Mucosa of rectum (tissue), 2 donors: ENCODE data around the gene SH3PXD2B.
A peak's percentile ranks its signal among the peaks of the same experiment; 100 is the strongest.
"Not testable (repeated sequence)": the region's sequence is repeated elsewhere in the genome, so short reads cannot be mapped to it uniquely, and the experiment has no call there.

ENCODE experiments used
- H3K27ac ChIP-seq, 2 donors: one replicate each; pipeline ENCODE4 v1.7.0; 2013; ENCODE audit warnings: inconsistent platforms in 2 of 2, low read depth in 2 of 2, low read length in 2 of 2
- H3K27me3 ChIP-seq, 2 donors: one replicate each; pipeline ENCODE4 v1.7.0; 2013; ENCODE audit warnings: low read length in 2 of 2; ENCODE audit not compliant: control insufficient read depth in 2 of 2, insufficient read depth in 2 of 2
- H3K36me3 ChIP-seq, 2 donors: one replicate each; pipeline ENCODE4 v1.7.0; 2013; ENCODE audit warnings: low read length in 2 of 2; ENCODE audit not compliant: control insufficient read depth in 2 of 2, insufficient read depth in 2 of 2
- H3K4me1 ChIP-seq, 2 donors: one replicate each; pipeline ENCODE4 v1.7.0; 2013; ENCODE audit warnings: low read length in 2 of 2, mild to moderate bottlenecking in 1 of 2; ENCODE audit not compliant: control insufficient read depth in 2 of 2, insufficient read depth in 2 of 2
- H3K4me3 ChIP-seq, 2 donors: one replicate each; pipeline ENCODE4 v1.7.0; 2013; ENCODE audit warnings: low read length in 2 of 2
- H3K9ac ChIP-seq, 2 donors: one replicate each; pipeline ENCODE4 v1.7.0; 2013; ENCODE audit warnings: low read length in 2 of 2, low read depth in 1 of 2, mild to moderate bottlenecking in 1 of 2
- H3K9me3 ChIP-seq, 2 donors: one replicate each; pipeline ENCODE4 v1.7.0; 2013; ENCODE audit warnings: low read length in 2 of 2; ENCODE audit not compliant: control insufficient read depth in 2 of 2
- donor health status: healthy.
- donor health status: Normal muscosa, but diverticular disease.

Gene SH3PXD2B

GRCh38 chr5:172403189-172403796 lies 51.0 kb downstream of the SH3PXD2B start:
- no peak overlapping the region for H3K9ac ChIP-seq
- H3K36me3 ChIP-seq, result peaks cover 0 to 3% of the 10 kb centered on the region in 2 donors
- no peak overlapping the region for H3K4me3 ChIP-seq
- peaks cover 0 to 10% of the 10 kb centered on the region in 2 donors for H3K4me1 ChIP-seq
- no peaks in the 10 kb centered on the region for H3K9me3 ChIP-seq
- H3K27me3 ChIP-seq, result no peaks in the 10 kb centered on the region
- H3K27ac ChIP-seq, result peak overlapping the region; percentile 71 to 81

GRCh38 chr5:172402531-172403188 lies 51.7 kb downstream of the SH3PXD2B start:
- peaks cover 0 to 10% of the 10 kb centered on the region in 2 donors for H3K4me1 ChIP-seq
- H3K4me3 ChIP-seq, result no peak overlapping the region
- H3K36me3 ChIP-seq, result peaks cover 0 to 3% of the 10 kb centered on the region in 2 donors
- peak overlapping the region; percentile 71 to 81 for H3K27ac ChIP-seq
- H3K9ac ChIP-seq, result no peak overlapping the region
- H3K9me3 ChIP-seq, result no peaks in the 10 kb centered on the region
- H3K27me3 ChIP-seq, result no peaks in the 10 kb centered on the region

GRCh38 chr5:172402031-172402430 lies 52.3 kb downstream of the SH3PXD2B start:
- not testable (repeated sequence) for H3K9me3 ChIP-seq, H3K27ac ChIP-seq, H3K4me3 ChIP-seq, H3K9ac ChIP-seq, H3K27me3 ChIP-seq, H3K4me1 ChIP-seq, H3K36me3 ChIP-seq

GRCh38 chr5:172399826-172400225 lies 54.5 kb downstream of the SH3PXD2B start:
- H3K9me3 ChIP-seq, result no peaks in the 10 kb centered on the region
- no peaks in the 10 kb centered on the region for H3K27me3 ChIP-seq
- no peak overlapping the region for H3K9ac ChIP-seq
- H3K36me3 ChIP-seq, result peaks cover 0 to under 1% of the 10 kb centered on the region in 2 donors
- H3K4me3 ChIP-seq, result no peak overlapping the region
- no peak overlapping the region for H3K27ac ChIP-seq
- H3K4me1 ChIP-seq, result peaks cover 0 to 5% of the 10 kb centered on the region in 2 donors

- no peak overlapping the region for H3K9ac ChIP-seq
- H3K9me3 ChIP-seq, result no peaks in the 10 kb centered on the region
- no peaks in the 10 kb centered on the region for H3K27me3 ChIP-seq
- H3K27ac ChIP-seq, result no peak overlapping the region
- no peak overlapping the region for H3K4me3 ChIP-seq
- H3K4me1 ChIP-seq, result peaks cover 0 to 5% of the 10 kb centered on the region in 2 donors
- H3K36me3 ChIP-seq, result no peaks in the 10 kb centered on the region
These were observed 55.0 kb downstream of the SH3PXD2B start for GRCh38 chr5:172399336-172399735.

- H3K4me3 ChIP-seq, H3K9me3 ChIP-seq, H3K27ac ChIP-seq, H3K36me3 ChIP-seq, H3K27me3 ChIP-seq, H3K4me1 ChIP-seq, H3K9ac ChIP-seq: not testable (repeated sequence)
These were observed 55.7 kb downstream of the SH3PXD2B start for GRCh38 chr5:172398645-172399044.

GRCh38 chr5:172396994-172397393 lies 57.3 kb downstream of the SH3PXD2B start:
- H3K4me3 ChIP-seq, H3K27ac ChIP-seq: not testable (repeated sequence)

GRCh38 chr5:172396220-172396619 lies 58.1 kb downstream of the SH3PXD2B start:
- Histone ChIP-seq H3K27ac (no peak overlapping the region), H3K4me1 (no peaks in the 10 kb centered on the region), H3K36me3 (no peaks in the 10 kb centered on the region), H3K4me3 (no peak overlapping the region), H3K9ac (no peak overlapping the region), H3K9me3 (no peaks in the 10 kb centered on the region), H3K27me3 (no peaks in the 10 kb centered on the region)

More at GRCh38 chr5:172396994-172397393, 57.3 kb downstream of the SH3PXD2B start:
- not testable (repeated sequence) for H3K9ac ChIP-seq, H3K4me1 ChIP-seq, H3K36me3 ChIP-seq, H3K27me3 ChIP-seq, H3K9me3 ChIP-seq

- Histone ChIP-seq H3K4me1 (no peaks in the 10 kb centered on the region), H3K27me3 (no peaks in the 10 kb centered on the region), H3K4me3 (no peak overlapping the region), H3K9me3 (no peaks in the 10 kb centered on the region), H3K9ac (no peak overlapping the region), H3K36me3 (no peaks in the 10 kb centered on the region), H3K27ac (no peak overlapping the region)
These were observed 58.8 kb downstream of the SH3PXD2B start for GRCh38 chr5:172395483-172395882.

GRCh38 chr5:172389578-172390112 lies 64.7 kb downstream of the SH3PXD2B start:
- no peaks in the 10 kb centered on the region for H3K27me3 ChIP-seq
- no peaks in the 10 kb centered on the region for H3K9me3 ChIP-seq
- H3K27ac ChIP-seq, result no peak overlapping the region
- H3K9ac ChIP-seq, result no peak overlapping the region
- H3K4me1 ChIP-seq, result no peaks in the 10 kb centered on the region
- no peaks in the 10 kb centered on the region for H3K36me3 ChIP-seq
- no peak overlapping the region for H3K4me3 ChIP-seq
